ENCODE data around the gene PTPRA.
A peak's percentile ranks its signal among the peaks of the same experiment; 100 is the strongest.

PTPRA gene

DNA sequence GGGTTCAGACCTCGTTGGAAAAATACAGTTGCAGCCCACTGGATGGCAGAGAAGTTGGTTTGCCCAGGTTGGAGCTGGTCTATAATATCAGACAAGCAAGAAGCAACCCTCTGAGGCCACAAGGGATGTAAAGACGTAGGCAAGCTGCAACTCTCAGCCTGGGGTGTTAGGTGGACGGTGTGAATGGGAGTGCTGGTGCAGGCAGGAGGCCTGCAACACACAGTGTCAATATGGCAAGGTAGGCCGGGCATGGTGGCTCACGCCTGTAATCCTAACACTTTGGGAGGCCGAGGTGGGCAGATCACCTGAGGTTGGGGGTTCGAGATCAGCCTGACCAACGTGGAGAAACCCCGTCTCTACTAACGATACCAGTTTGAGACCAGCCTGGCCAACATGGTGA lies 22.2 kb upstream of the PTPRA start:
- no peak for DNase-seq

DNA sequence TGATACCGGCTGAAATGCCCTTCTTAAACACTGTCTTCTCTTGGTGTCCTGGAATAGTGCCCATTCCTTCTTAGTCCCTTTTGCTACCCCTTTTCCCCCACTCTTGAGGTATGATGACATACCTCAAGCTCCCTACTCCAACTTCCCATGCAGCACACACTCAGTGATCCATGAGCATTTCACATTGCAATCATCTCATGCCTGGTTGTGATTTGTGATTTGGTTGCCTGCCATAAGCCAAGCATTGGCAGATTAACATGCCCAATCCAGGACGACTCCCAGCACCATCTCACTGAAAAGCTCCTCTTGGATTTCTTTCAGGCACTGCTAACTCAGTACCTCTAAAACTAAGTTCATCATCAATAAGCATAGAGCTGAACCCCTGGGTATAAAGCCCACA lies 14.7 kb upstream of the PTPRA start:
- DNase-seq: no peak

DNA sequence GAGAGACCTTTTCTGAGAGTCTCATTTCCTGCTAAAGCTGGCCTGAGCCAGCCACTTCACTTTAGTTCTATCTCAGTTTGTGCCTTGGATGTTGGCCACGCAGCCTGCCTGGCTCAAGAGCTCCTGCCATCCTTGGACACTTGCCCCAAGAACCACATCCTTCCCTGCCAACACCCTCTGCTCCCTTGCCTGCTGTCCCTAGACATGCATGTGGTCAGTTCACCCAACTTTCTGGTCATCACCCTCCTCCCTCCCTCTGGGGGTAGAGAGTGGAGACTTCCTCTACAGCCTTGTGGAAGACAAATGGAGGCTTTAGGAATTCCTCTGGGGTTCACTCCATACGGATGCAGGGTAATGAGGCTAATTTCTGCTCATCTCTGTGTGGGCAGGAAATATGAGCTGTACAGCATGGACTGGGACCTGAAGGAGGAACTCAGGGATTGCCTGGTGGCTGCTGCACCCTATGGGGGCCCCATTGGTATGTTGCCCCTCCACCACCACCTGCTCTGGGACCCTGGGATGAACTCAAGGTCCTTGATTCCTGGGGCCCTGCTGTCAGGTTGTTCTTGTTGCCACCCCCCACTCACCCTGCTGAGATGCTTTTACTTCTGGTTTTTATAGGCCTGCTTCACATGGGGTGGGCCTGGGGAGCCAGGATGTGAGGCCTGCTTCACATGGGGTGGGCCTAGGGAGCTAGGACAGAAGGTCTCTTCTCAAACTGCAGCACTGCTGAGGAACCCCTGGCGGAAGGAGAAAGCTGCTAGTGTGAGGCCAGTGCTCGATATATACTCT lies 13.8 kb upstream of the PTPRA start:
- DNase-seq: no peak

DNA sequence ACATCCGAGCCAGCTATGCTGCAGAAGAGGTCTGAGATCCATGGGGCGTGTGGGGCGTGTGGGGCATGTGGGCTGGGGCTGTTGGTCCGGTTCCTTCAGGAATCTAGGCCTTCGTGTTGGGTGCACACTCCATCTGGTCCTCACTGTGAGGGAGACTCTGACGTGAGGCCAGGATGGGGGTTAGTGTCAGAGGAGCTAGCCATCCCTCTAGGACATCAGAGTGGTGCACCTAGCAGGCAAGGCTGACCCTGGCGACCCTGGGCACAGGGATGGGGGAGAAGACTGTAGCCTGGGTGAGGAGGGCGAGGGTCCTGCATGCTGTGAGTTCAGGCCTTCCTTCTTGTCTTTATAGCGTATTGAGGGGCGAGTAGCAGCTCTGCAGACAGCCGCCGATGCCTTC lies 8.7 kb upstream of the PTPRA start:
- DNase-seq: no peak

DNA sequence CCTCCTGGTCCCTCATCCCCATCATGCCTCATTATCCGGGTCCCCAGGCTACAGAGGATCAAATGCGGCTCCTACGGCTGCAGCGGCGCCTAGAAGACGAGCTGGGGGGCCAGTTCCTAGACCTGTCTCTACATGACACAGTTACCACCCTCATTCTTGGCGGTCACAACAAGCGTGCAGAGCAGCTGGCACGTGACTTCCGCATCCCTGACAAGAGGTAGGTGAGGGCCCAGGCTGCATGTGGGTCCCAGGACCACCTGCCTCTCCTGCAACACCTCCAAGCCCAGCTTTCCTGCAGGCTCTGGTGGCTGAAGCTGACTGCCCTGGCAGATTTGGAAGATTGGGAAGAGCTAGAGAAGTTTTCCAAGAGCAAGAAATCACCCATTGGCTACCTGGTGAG lies 8.2 kb upstream of the PTPRA start:
- DNase-seq: no peak

DNA sequence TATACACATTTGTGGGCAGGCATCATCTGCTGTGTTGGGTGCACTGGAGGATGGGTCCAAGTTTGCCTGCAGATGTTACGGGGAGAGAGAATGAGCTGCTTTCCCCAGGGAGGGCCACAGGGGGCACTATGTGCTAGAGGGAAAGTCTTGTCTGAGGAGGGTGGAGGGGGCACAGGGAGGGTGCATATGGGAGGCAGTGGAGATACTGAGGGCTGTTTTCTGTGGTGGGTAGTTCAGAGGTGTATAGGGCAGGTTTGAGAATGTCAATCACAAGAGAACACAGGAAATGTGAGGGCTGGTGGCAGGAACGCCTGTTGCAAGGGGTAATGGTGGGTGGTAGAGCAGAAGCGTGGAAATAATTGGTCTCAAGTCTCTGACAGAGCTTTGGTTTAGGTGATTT lies 7.7 kb upstream of the PTPRA start:
- DNase-seq: peak; percentile 42

DNA sequence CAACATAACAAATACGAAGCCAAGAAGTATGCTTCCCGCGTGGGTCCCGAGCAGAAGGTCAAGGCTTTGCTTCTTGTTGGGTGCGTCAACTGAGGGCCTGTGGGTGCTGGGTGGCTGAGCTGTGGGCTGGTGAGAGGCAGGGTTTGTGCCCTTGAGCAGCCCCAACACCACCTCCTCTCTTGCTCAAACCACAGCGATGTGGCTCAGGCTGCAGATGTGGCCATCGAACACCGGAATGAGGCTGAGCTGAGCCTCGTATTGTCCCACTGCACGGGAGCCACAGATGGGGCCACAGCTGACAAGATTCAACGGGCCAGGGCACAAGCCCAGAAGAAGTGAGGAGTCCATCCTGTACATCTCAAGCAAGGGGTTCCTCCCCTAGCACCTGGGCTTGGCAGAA lies 7.0 kb upstream of the PTPRA start:
- no peak for DNase-seq

DNA sequence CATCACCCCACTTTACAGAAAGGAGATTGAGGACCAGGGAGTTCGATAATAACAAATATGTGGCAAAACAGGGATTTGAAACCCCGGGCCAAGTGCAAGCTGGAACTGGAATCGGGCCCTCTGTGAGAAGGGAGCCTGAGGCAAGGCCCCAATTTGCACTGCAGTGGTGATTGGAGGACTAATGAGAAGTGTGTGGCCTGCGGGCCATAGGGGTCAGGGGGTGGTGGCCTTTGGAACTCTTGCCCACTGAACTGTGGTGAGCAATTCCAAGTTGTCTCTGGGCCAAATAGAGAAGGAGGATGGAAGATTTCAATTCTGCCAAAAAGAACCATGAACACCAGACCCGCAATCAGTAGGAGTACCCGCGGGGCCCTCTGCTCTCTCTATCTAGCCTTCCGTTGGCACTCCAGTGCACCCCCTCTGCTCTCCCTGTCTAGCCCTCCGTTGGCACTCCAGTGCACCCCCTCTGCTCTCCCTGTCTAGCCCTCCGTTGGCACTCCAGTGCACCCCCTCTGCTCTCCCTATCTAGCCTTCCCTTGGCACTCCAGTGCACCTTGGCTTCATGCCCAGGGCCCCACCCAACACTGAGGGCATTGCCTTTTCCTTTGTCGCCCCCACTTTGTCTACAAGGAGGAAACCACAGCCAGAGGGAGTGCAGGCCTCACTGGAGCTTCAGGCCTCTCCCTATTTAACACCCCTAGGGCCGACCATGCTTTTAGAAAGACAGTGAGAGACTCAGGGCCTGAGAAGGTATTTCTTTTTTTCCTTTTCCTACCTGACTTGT lies 6.0 kb upstream of the PTPRA start:
- DNase-seq: no peak

DNA sequence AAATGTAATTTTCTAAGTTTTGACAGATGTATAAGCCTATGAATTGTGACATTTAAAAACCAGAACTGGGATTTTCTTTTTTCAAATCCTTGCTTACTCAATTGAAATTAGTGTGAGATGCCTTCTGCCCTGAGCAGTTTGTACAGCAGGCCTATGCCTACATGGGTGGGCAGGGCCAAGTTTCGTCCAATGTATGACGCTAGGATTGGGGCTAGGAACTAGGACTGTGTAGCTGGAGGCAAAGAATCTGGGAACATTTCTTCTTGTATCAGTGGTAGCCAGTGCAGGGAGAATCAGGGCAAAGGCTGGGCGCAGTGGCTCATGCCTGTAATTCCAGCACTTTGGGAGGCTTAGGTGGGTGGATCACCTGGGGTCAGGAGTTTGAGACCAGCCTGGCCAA lies 3.9 kb upstream of the PTPRA start:
- DNase-seq: no peak

DNA sequence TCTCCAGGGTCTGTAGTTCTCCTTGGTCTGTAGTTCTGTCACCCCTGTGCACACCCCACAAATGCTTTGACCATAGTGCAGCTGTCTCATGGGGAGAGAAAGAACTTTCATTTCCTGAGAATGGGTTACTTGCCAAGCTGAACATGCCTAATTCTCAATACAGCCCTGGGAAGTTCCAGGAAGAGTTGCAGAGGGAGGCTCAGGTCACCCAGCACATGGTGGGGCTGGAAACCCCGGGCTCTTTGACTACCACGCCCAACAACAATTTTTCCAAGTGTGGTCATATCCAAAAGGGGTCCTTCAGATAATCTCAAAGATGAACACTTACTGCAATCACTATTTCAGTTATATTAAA lies 2.2 kb upstream of the PTPRA start:
- no peak for DNase-seq

DNA sequence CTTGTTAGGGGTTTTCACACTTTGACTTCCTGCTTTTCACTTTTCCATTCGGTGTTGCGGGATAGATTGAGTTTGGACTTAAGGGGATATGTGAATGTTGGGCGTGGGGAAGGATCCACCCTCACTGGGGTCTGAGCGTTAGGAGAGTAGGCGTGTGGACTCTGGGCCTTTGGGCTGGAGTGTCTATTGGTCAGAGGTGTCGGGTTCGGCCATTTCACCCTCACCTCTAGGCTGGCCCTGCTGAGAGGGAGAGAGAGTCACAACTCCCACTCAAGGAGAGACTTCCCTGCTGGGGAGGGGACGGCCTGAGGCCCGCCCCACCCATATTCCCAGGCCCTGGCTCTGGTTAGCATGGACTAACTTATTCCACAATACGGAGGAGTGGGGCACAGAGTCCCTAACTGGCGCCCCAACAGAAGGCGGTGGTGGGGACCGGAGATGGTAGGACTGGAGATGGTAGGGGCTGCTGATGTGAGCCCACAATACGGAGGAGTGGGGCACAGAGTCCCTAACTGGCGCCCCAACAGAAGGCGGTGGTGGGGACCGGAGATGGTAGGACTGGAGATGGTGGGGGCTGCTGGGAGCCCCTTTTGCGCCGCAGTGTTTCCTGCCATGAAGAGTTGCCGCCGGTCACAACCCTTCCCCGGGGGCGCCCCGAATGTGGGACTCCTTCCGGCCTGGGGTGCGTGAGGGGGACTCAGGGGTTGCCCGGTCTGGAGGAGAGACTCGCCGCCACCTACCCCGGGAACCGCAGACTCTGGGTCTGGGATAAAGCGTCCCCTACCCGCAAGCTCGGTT lies 1.4 kb upstream of the PTPRA start:
- DNase-seq: no peak

DNA sequence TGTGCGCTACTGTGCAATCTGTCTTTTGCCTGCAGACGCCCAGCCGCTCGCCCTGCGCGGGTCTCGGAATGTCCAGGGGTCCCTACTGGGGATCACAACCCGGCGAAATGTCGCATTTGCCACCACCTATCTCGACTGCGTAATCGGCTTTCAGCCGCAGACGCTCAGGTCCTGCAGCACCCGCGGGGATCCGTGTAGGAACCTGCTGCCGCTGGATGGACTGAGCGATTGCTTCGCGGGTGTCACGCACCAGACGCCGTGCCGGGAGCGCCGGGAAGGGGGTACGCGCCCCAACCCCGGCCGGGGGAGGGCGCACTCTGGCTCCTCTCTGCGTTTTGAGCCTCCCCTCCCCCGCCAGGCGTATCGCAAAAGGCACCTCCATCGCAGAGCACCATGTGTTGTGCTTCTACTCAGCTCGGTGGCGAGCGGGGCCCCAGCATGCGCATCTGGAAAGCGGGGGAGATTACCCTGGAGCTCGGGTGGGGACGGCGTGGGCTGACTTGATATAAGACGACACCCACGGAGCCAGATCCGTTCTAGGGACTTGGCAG lies 747 bp upstream of the PTPRA start:
- peak; percentile 79 for DNase-seq

DNA sequence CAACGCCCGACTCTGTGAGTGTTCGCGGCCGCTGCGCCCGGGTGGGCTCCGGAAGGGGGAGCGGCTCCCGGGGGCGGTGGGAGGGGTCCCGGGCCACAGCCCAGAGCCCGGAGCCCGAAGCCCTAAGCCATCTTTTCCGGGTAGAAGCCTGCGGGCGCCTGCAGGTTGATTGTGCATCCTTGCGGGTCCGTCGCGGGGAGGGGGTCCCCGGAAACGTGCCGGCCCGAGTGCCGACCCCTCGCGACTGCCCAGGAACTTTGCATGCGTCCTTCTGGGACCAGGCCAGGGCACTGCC lies 413 bp downstream of the PTPRA start:
- DNase-seq: peak; percentile 68

DNA sequence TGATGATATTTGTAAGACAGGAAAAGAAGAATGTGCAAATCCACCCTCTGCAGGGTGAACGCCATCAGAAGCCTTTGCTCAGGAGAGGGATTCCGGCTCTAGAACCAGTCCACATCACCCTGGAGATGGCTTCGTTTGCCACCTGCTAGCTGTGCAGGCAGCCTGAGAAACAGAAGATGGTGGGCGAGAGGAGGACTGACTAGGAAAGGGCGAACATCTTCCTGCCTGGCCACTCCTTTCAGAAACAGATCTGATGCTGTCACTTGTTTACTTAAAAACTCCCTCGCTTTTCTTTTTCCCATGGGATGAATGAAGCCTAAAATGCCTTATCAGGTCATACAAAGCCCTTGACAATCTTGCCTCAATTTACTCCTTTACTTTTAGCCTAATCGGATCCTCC lies 1.2 kb downstream of the PTPRA start:
- no peak for DNase-seq

DNA sequence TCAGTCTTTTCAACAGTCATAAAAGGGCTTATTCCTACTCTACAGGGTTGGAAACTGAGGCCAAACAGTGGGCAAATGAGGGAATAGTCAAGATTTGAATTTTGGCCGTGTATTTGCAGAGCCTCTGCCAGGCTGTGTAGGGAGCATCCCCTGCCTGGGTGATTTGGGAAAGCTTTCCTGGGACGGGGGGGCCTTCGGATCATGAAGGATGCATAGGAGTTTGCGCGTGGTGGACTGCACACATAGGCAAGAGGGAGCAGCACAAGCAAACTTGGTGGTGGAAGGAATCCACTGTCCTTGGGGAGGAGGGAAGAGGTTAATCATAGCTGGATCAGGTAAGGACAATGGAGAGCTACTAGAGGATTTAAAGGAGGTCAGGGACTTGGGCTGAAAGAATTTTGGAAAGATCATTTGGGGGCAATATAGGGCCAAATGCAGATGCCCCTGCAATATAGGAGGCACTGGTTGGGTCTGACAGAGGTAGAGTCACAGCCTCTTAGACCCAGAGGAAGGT lies 2.5 kb downstream of the PTPRA start:
- DNase-seq: no peak

DNA sequence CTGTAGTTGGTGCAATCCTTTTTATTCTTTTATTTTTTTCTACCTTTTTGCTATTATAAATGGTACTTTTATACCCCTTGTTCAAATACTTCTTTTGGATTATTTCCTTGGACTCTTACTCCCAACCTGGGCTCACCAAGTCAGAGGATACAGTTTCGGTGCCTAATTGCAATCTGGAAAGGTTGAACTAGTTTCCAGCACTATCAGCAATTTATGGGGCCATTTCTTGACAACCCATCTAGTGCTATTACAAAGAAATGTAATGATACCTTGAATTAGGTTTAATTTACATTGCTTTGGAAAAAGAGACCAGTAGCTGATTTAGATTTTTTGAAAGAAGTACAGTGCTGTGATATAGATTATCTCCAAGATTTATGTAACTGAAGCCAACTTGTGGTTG lies 5.2 kb downstream of the PTPRA start:
- no peak for DNase-seq

DNA sequence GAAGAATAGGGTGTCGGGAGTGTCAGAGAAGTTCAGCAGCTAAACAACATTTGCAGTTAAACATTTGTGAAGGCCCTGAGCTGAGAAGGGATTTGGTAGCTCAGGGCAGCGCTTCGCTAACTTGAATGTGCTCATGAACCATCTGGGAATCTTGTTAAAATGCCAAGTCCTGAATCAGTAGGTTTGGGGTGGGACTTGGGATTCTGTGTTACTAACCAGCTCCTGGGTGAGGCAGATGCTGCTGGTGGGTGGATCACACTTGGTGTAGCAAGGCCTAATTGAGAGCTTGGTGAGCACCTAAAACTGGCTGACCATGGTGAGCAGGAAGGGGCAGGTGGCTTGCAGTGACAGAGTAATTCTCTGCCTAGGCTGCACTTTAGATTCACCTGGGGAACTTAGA lies 5.9 kb downstream of the PTPRA start:
- no peak for DNase-seq

DNA sequence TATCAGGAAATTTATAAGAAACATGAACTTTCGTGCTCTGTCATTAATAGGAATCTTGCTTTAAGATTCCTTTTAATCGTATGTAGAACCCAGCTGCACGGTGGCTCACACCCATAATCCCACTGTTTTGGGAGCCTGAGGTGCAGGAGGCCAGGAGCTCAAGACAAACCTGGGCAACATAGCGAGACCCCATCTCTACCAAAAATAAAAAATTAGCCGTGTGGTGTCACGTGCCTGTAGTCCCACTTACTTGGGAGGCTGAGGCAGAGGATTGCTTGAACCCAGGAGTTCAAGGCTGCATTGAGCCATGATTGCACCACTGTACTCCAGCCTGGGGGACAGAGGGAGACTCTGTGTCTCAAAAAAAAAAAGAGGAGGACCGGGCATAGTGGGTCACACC lies 7.4 kb downstream of the PTPRA start:
- no peak for DNase-seq

DNA sequence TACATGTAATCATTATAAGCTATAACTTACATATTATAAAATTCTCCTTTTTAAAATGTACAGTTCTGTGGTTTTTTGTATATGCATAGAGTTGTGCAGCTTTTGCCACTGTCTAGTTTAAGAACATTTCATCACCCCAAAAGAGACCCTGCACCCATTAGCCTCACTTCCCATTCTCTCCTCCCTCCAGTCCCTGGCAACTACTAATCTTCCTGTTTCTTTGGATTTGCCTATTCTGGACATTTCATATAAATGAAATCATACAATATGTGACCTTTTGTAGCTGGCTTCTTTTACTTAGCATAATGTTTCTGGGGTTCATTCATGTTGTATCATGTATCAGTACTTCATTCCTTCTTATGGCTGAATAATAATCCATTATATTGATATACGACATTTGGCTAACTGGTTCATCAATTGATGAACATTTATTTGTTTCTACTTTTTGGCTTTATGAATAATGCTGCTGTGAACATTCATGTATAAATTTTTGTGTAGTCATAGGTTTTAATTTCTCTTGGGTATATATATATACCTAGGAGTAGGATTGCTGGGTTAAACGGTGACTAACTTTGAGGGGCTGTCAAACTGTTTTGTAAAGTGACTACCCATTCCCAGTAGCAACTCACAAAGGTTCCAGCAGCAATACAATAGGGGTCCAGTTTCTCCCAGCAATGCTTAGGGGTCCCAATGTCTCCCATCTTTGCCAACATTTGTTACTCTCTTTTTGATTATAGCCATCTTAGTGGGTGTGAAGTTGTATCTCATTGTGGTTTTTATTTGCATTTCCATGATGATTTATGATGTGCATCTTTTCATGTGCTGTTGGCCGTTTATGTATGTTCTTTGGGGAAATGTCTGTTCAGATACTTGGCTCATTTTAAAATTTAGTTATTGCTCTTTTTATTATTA lies 10.7 kb downstream of the PTPRA start:
- DNase-seq: no peak

DNA sequence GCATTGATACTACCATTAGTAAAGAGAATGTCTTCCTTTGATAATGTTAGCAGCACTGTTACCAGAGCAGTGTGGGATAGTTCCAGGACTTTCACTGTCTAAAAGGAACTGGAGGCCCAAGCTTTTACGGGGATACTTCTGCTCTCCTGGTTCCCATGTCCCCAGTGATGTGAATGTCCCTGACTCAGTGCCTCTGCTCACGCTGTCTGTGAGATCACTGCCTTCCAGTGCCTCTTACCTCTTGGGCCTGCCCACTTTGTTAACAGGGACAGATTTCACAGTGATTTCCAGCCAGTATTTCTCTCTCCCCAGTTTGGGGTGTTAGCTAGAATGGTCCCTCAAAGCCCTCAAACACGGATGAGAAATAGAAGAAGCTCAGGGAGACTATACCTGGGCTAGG lies 14.4 kb downstream of the PTPRA start:
- no peak for DNase-seq

DNA sequence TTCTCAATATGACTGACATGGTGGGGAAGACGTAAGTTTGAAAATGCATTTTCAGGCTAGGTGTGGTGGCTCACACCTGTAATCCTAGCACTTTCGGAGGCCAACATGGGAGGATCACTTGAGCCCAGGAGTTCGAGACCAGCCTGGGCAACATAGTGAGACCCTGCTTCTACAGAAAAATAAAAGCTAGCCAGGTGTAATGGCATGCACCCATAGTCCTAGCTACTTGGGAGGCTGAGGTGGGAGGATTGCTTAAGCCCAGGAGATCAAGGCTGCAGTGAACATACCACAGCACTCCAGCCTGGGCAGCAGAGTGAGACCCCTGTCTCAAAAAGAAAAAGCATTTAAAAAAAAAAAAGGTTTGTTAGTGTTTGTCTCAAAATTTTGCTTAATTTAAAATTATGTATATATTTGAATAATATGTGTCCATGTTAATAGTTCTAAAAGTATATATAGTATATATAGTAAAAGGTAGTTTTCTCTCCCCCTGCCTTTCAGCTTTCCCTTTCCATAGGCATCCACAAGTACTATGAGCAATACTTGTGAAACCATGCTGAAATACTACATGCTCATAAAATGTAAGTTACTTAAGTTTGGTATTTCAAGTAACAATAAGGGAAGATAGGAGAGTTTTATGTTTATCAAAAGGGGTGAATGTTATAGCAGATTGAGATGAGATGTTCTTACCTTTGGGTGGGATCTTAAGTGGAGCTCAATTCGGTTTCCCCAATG lies 15.1 kb downstream of the PTPRA start:
- no peak for DNase-seq

DNA sequence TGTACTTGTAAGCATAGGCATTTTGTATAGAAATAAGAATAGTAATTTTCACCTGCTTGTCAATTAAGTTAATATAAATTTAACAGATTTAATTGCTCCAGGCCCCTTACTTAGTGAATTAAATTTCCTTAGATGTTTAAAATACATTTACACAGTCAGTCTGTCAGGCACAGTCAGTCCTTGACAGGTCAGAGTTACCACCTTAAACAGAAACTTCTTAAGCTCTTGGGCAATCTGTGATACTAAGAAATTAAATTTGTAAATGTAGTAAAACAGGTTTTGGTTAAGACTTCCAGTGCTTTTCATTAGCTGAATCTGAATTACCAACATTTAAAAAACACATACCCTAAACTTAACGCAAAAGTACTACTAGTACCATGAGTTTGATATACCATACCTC lies 15.9 kb downstream of the PTPRA start:
- DNase-seq: no peak
